HG02943 (cell line): Measurements from ENCODE around the gene MGAT5.

Source experiments
- ATAC-seq: cut with Tn5 transposase; IDR thresholded peaks from one replicate; pipeline ENCODE4 v1.9.1; 2021; ENCODE audit warnings: mild to moderate bottlenecking, low read depth, moderate library complexity; ENCODE audit not compliant: unreplicated experiment

The MGAT5 gene

GRCh38 chr2:134389381-134389780 is 135.5 kb downstream of the MGAT5 start:
- no peak for ATAC-seq

- peak; percentile 65 for ATAC-seq
These were observed 137.9 kb downstream of the MGAT5 start for GRCh38 chr2:134391751-134392160.

- ATAC-seq: no peak
These were observed 138.7 kb downstream of the MGAT5 start for GRCh38 chr2:134392442-134393074.

- no peak for ATAC-seq
These were observed 139.2 kb downstream of the MGAT5 start for GRCh38 chr2:134393075-134393461.

GRCh38 chr2:134395779-134396178 is 141.9 kb downstream of the MGAT5 start:
- ATAC-seq: no peak

- ATAC-seq: no peak
These were observed 142.6 kb downstream of the MGAT5 start for GRCh38 chr2:134396493-134396892.

- ATAC-seq: no peak
These were observed 143.4 kb downstream of the MGAT5 start for GRCh38 chr2:134397146-134397896.

- no peak for ATAC-seq
These were observed 144.4 kb downstream of the MGAT5 start for GRCh38 chr2:134398300-134398699.

GRCh38 chr2:134399096-134399495 is 145.2 kb downstream of the MGAT5 start:
- no peak for ATAC-seq

- ATAC-seq: no peak
These were observed 147.2 kb downstream of the MGAT5 start for GRCh38 chr2:134401081-134401497.

GRCh38 chr2:134401789-134402188 is 147.9 kb downstream of the MGAT5 start:
- ATAC-seq: no peak

- ATAC-seq: no peak
These were observed 148.5 kb downstream of the MGAT5 start for GRCh38 chr2:134402410-134402809.

- ATAC-seq: no peak
These were observed 151.8 kb downstream of the MGAT5 start for GRCh38 chr2:134405611-134406081.

- ATAC-seq: no peak
These were observed 152.4 kb downstream of the MGAT5 start for GRCh38 chr2:134406311-134406710.

- no peak for ATAC-seq
These were observed 152.9 kb downstream of the MGAT5 start for GRCh38 chr2:134406736-134407135.

- ATAC-seq: no peak
These were observed 153.4 kb downstream of the MGAT5 start for GRCh38 chr2:134407154-134407890.

- ATAC-seq: no peak
These were observed 154.5 kb downstream of the MGAT5 start for GRCh38 chr2:134408386-134408785.

- ATAC-seq: no peak
These were observed 154.9 kb downstream of the MGAT5 start for GRCh38 chr2:134408791-134409190.

GRCh38 chr2:134410006-134410405 is 156.1 kb downstream of the MGAT5 start:
- ATAC-seq: no peak

- ATAC-seq: no peak
These were observed 157.0 kb downstream of the MGAT5 start for GRCh38 chr2:134410831-134411231.

- ATAC-seq: no peak
These were observed 157.5 kb downstream of the MGAT5 start for GRCh38 chr2:134411279-134411827.
